OCI-LY1 (cell line): ENCODE results near the gene FAM53A.

Experiments used
- EZH2 ChIP-seq: fragments of 200-600 bp; sonication (generic), shearing (Covaris generic); IDR thresholded peaks from 2 replicates; pipeline ENCODE4 v1.8.0; 2017; ENCODE audit warnings: borderline replicate concordance, mixed run types, mild to moderate bottlenecking, antibody characterized with exemption, low read length, moderate library complexity, mixed read lengths
- TF ChIP-seq, protein P1 (sequence below): fragments of 200-600 bp; sonication (generic), shearing (Covaris generic); IDR thresholded peaks from 2 replicates; pipeline ENCODE4 v1.5.1; 2017; ENCODE audit warnings: mild to moderate bottlenecking, antibody characterized with exemption, low read length, moderate library complexity, mixed read lengths

DNA sequence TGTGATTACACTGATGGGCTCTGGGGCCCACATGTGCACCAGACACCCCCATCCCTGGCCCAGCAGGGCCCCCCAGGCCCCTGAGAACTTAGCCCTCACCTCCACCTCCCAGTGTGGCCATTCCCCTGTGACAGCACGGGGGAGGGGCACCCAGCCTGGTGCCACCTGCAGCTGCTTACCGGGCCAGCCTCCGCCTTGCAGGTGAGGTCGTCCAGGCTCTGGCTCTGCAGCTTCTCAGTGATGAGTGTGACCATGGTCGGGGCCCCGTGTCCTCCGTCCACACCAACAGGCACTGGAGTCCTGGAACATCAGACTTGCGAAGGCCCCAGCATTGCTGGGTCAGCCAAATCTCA is 15.6 kb downstream of the FAM53A start:
- TF ChIP-seq, protein P1, sequence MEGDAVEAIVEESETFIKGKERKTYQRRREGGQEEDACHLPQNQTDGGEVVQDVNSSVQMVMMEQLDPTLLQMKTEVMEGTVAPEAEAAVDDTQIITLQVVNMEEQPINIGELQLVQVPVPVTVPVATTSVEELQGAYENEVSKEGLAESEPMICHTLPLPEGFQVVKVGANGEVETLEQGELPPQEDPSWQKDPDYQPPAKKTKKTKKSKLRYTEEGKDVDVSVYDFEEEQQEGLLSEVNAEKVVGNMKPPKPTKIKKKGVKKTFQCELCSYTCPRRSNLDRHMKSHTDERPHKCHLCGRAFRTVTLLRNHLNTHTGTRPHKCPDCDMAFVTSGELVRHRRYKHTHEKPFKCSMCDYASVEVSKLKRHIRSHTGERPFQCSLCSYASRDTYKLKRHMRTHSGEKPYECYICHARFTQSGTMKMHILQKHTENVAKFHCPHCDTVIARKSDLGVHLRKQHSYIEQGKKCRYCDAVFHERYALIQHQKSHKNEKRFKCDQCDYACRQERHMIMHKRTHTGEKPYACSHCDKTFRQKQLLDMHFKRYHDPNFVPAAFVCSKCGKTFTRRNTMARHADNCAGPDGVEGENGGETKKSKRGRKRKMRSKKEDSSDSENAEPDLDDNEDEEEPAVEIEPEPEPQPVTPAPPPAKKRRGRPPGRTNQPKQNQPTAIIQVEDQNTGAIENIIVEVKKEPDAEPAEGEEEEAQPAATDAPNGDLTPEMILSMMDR, result no peak
- TF ChIP-seq EZH2, result no peak
